Measurements from ENCODE around the gene FOXP4. TPM values are rescaled to one million over a fixed set of nuclear protein-coding genes. Genes with fewer than 3 reads are reported as not detected.

Gene FOXP4
- total and polyA plus RNA-seq, 9 donors = 2.3 to 37.4 (median 15.5) TPM

DNA sequence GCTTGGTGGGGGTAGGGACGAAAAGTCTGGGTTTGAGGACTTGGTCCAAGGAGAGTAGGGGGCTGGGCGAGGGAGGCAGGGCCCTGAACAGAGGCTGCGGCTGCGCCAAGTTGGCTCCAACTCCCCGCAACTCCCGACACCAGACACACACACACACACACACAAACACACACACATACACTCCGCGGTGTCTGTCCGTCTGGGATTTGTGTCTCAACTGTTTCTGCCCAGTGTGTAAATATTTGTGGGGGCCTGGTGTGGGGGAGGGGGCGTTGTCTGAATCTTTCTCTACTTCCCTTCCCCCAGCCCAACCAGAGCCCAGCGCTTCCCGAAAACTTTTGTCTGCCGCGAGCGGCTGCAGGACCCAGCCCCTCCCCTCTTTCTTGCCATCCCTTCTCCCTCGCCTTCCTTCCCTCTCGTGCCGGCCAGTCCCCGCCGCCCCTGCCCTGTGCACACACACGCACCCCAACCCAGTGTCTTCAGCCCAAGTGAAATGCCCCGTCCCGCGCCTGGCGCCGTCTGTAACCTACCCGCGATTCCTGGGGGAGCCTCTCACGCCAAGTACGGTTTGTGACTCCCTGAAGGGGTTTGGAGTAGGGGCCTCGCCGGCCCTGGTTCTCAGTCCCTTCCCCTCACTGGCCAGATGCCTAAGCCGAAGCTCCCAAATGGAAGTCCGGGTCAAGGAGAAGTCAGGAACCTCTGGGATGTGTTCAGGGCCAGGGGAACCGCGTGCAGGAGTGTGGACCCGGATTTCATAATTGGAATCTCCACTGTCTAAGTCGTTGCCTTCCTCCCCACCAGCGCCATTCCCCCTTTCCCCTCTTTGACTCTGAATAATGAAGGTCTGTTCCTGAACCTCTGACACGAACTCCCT is 93.0 kb downstream of the FOXP4 start:
- Histone ChIP-seq H3K9me3 (no peaks in the 10 kb centered on the region), H3K36me3 (no peaks in the 10 kb centered on the region), H3K27ac (peak overlapping the region; percentile 37 to 70), H3K4me1 (ENCODE audit: insufficient read depth) (peaks cover 3% of the 10 kb centered on the region), H3K4me3 (peak overlapping the region; percentile 46), H3K27me3 (no peaks in the 10 kb centered on the region)
- intact Hi-C loops (cut with DNase I) = no loop called here
- 7 to 13% (median 11%) methylated on average over 40 of the region's 40 CpGs for WGBS, 3 donors
- peak; percentile 50 to 73 (median 66) for DNase-seq
- no peak for TF ChIP-seq CTCF (IDR thresholded peaks at IDR 0.05)
- TF ChIP-seq EP300 (IDR thresholded peaks at IDR 0.05) = no peak
- TF ChIP-seq POLR2A (IDR thresholded peaks at IDR 0.05) = no peak

GRCh38 chr6:41639809-41640371 is 93.7 kb downstream of the FOXP4 start:
- H3K36me3 ChIP-seq = no peaks in the 10 kb centered on the region
- no peak overlapping the region for H3K4me3 ChIP-seq
- whole genome bisulfite sequencing, 3 donors = 62 to 66% (median 64%) methylated on average over 8 of the region's 8 CpGs
- no peaks in the 10 kb centered on the region for H3K9me3 ChIP-seq
- peaks cover 3% of the 10 kb centered on the region for H3K4me1 ChIP-seq (ENCODE audit: insufficient read depth)
- no peak for TF ChIP-seq CTCF (IDR thresholded peaks at IDR 0.05)
- TF ChIP-seq POLR2A (IDR thresholded peaks at IDR 0.05) = no peak
- no peak for TF ChIP-seq EP300 (IDR thresholded peaks at IDR 0.05)
- intact Hi-C loops (cut with DNase I) = no loop called here
- no peaks in the 10 kb centered on the region for H3K27me3 ChIP-seq
- peak in 1 of 5 donors; percentile 45 for DNase-seq
- peak overlapping the region in 1 of 2 donors; percentile 7 for H3K27ac ChIP-seq

- no peak overlapping the region for H3K4me3 ChIP-seq
- intact Hi-C loops (cut with DNase I) = no loop called here
- TF ChIP-seq POLR2A (IDR thresholded peaks at IDR 0.05) = no peak
- TF ChIP-seq CTCF (IDR thresholded peaks at IDR 0.05) = no peak
- TF ChIP-seq EP300 (IDR thresholded peaks at IDR 0.05) = no peak
- H3K9me3 ChIP-seq = no peaks in the 10 kb centered on the region
- H3K36me3 ChIP-seq = no peaks in the 10 kb centered on the region
- DNase-seq = no peak
- no peaks in the 10 kb centered on the region for H3K27me3 ChIP-seq
- 65 to 90% (median 86%) methylated on average over 7 of the region's 7 CpGs for WGBS, 3 donors
- H3K27ac ChIP-seq = no peak overlapping the region
- peaks cover 3% of the 10 kb centered on the region for H3K4me1 ChIP-seq (ENCODE audit: insufficient read depth)
Observed at GRCh38 chr6:41640426-41640825, 94.2 kb downstream of the FOXP4 start.

- no peaks in the 10 kb centered on the region for H3K27me3 ChIP-seq
- H3K4me3 ChIP-seq = no peak overlapping the region
- peaks cover 3% of the 10 kb centered on the region for H3K4me1 ChIP-seq (ENCODE audit: insufficient read depth)
- intact Hi-C loops (cut with DNase I) = no loop called here
- no peaks in the 10 kb centered on the region for H3K36me3 ChIP-seq
- no peaks in the 10 kb centered on the region for H3K9me3 ChIP-seq
- no peak overlapping the region for H3K27ac ChIP-seq
- DNase-seq = no peak
- TF ChIP-seq POLR2A (IDR thresholded peaks at IDR 0.05) (no peak), CTCF (IDR thresholded peaks at IDR 0.05) (no peak), EP300 (IDR thresholded peaks at IDR 0.05) (no peak)
- WGBS, 3 donors = 87 to 97% (median 95%) methylated on average over 9 of the region's 9 CpGs
Observed at GRCh38 chr6:41641352-41641925, 95.3 kb downstream of the FOXP4 start.
